OCI-LY1 (cell line): Measurements from ENCODE around the gene TMEM126B.
A peak's percentile ranks its signal among the peaks of the same experiment; 100 is the strongest.

Experiments used
- H2AFZ ChIP-seq: fragments of 200-600 bp; sonication (generic), shearing (Covaris generic); 2 replicates; pipeline ENCODE4 v1.6.0; 2014; ENCODE audit warnings: antibody characterized with exemption, mild to moderate bottlenecking, low read length
- H3F3A ChIP-seq: fragments of 200-600 bp; sonication (generic), shearing (Covaris generic); 2 replicates; pipeline ENCODE4 v1.6.0; 2014; ENCODE audit warnings: mild to moderate bottlenecking, antibody characterized with exemption, low read length, moderate library complexity; ENCODE audit not compliant: insufficient read depth
- H3K27ac ChIP-seq: fragments of 200-600 bp; sonication (generic); 2 replicates; pipeline ENCODE4 v1.5.1; 2014; ENCODE audit warnings: low read length, mixed run types, mild to moderate bottlenecking, low read depth; ENCODE audit not compliant: poor library complexity, severe bottlenecking
- H3K27me3 ChIP-seq: fragments of 200-600 bp; sonication (generic); 2 replicates; pipeline ENCODE4 v1.6.0; 2014; ENCODE audit warnings: antibody characterized with exemption, mild to moderate bottlenecking, low read length, moderate library complexity; ENCODE audit not compliant: insufficient read depth
- H3K36me3 ChIP-seq: fragments of 200-600 bp; sonication (generic); 2 replicates; pipeline ENCODE4 v1.6.1; 2014; ENCODE audit warnings: mild to moderate bottlenecking, antibody characterized with exemption, low read length, moderate library complexity, mixed read lengths; ENCODE audit not compliant: insufficient read depth
- H3K4me1 ChIP-seq: fragments of 200-600 bp; sonication (generic); 2 replicates; pipeline ENCODE4 v1.5.1; 2014; ENCODE audit warnings: mild to moderate bottlenecking, low read length, moderate library complexity; ENCODE audit not compliant: insufficient read depth, severe bottlenecking
- H3K4me2 ChIP-seq: fragments of 200-600 bp; sonication (generic), shearing (Covaris generic); 2 replicates; pipeline ENCODE4 v1.6.1; 2014; ENCODE audit warnings: low read length
- H3K4me3 ChIP-seq: fragments of 200-600 bp; sonication (generic); 2 replicates; pipeline ENCODE4 v1.5.1; 2014; ENCODE audit warnings: low read length, low read depth, mild to moderate bottlenecking, mixed read lengths; ENCODE audit not compliant: poor library complexity, severe bottlenecking
- H3K79me2 ChIP-seq: fragments of 200-600 bp; shearing (Covaris generic); 2 replicates; pipeline ENCODE4 v1.6.1; 2016; ENCODE audit warnings: mixed run types, low read length, mixed read lengths; ENCODE audit not compliant: insufficient read depth
- H3K9ac ChIP-seq: fragments of 200-600 bp; sonication (generic), shearing (Covaris generic); 2 replicates; pipeline ENCODE4 v1.6.1; 2014; ENCODE audit warnings: mild to moderate bottlenecking, low read length, mixed read lengths
- H3K9me2 ChIP-seq: fragments of 200-600 bp; sonication (generic), shearing (Covaris generic); 2 replicates; pipeline ENCODE4 v1.6.1; 2014; ENCODE audit warnings: low read depth, mild to moderate bottlenecking, low read length, mixed read lengths
- H3K9me3 ChIP-seq: fragments of 200-600 bp; shearing (Covaris generic); 2 replicates; pipeline ENCODE4 v1.6.1; 2014; ENCODE audit warnings: low read length, mixed read lengths
- H4K20me1 ChIP-seq: fragments of 200-600 bp; sonication (generic), shearing (Covaris generic); 2 replicates; pipeline ENCODE4 v1.6.0; 2016; ENCODE audit warnings: mild to moderate bottlenecking, low read length; ENCODE audit not compliant: insufficient read depth
- EZH2 ChIP-seq: fragments of 200-600 bp; sonication (generic), shearing (Covaris generic); IDR thresholded peaks from 2 replicates; pipeline ENCODE4 v1.8.0; 2017; ENCODE audit warnings: borderline replicate concordance, mixed run types, mild to moderate bottlenecking, antibody characterized with exemption, low read length, moderate library complexity, mixed read lengths
- TF ChIP-seq, protein P1 (sequence below): fragments of 200-600 bp; sonication (generic), shearing (Covaris generic); IDR thresholded peaks from 2 replicates; pipeline ENCODE4 v1.5.1; 2017; ENCODE audit warnings: mild to moderate bottlenecking, antibody characterized with exemption, low read length, moderate library complexity, mixed read lengths

TMEM126B gene

DNA sequence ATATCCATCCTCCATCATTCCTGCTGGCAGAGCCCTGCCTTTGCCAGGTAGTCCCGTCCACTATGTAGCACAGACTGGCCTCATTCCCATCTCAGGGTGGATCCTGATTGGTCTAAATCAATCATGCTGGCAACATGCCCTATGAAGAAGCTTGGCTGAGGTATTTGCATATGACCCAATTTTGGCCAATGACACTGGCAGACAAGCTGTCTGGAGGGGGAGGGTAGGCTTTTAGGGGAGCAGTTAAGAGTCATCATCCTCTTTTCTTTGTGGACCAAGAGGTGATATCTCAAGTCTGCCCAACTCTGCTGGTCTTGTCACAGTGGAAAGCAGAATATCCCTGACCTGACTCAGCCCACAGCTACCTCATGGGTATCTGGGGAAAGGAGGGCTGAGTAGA, 52.5 kb downstream of the TMEM126B start:
- no peak for TF ChIP-seq EZH2
- TF ChIP-seq, protein P1, sequence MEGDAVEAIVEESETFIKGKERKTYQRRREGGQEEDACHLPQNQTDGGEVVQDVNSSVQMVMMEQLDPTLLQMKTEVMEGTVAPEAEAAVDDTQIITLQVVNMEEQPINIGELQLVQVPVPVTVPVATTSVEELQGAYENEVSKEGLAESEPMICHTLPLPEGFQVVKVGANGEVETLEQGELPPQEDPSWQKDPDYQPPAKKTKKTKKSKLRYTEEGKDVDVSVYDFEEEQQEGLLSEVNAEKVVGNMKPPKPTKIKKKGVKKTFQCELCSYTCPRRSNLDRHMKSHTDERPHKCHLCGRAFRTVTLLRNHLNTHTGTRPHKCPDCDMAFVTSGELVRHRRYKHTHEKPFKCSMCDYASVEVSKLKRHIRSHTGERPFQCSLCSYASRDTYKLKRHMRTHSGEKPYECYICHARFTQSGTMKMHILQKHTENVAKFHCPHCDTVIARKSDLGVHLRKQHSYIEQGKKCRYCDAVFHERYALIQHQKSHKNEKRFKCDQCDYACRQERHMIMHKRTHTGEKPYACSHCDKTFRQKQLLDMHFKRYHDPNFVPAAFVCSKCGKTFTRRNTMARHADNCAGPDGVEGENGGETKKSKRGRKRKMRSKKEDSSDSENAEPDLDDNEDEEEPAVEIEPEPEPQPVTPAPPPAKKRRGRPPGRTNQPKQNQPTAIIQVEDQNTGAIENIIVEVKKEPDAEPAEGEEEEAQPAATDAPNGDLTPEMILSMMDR = no peak
- no peak overlapping the region for H3K27ac ChIP-seq
- H3K4me1 ChIP-seq = peaks cover 15% of the 10 kb centered on the region
- no peaks in the 10 kb centered on the region for H3F3A ChIP-seq
- no peaks in the 10 kb centered on the region for H3K9me3 ChIP-seq
- no peaks in the 10 kb centered on the region; the same call in 1 of the 2 replicates for H3K36me3 ChIP-seq
- H3K4me3 ChIP-seq = no peak overlapping the region
- no peaks in the 10 kb centered on the region for H3K9me2 ChIP-seq
- H3K4me2 ChIP-seq = no peak overlapping the region
- no peak overlapping the region for H2AFZ ChIP-seq
- no peaks in the 10 kb centered on the region for H3K27me3 ChIP-seq
- H3K9ac ChIP-seq = no peak overlapping the region
- H3K79me2 ChIP-seq = no peaks in the 10 kb centered on the region
- no peaks in the 10 kb centered on the region for H4K20me1 ChIP-seq

DNA sequence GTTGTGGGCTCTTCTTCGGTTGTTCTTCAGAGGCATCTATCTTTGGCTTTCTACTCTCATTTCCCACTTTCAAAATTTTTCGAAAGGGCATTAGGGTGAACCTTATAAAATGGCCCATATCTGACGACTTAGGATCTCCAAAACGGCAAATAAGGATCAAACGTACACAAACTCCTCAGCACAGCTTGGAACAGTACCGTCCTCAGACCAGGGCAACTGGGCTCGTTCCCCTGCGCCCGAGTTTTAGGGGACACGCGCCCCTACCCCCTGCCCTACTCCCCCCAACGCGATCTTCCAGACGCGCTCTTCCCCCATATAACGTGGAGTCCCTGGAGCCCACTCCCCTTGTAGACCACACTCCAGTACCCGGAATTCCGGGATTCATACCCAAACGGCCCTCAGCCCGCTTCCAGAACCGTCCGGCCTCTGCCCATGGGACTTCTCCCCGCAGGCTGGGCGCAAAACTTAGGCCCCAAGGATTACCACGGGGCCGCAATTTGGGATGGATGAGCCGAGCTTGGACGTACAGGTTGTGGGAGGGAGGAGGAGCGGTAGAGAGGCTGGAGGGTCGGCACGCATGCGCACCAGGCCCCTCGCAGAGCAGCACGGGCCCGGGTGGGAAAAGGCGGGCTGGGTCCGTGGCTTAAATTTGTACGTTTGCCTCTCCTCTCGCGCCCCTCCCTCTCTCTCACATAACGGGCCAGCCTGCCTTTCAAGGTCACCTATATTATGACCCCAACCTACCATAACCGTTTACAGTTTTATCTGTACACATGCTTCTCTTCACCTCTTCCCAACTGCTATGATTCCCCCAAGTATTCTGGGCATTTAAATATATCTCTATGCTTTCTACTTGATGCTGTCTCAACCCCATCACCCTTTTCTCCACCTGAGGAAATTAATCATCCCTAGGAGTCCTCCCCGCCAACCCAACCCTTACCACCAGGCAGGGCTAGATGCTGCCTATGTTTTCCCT, 54.2 kb downstream of the TMEM126B start:
- Histone ChIP-seq H3K36me3 (no peaks in the 10 kb centered on the region; the same call in 1 of the 2 replicates), H3K27ac (no peak overlapping the region), H3K4me2 (peak overlapping the region; percentile 88)

DNA sequence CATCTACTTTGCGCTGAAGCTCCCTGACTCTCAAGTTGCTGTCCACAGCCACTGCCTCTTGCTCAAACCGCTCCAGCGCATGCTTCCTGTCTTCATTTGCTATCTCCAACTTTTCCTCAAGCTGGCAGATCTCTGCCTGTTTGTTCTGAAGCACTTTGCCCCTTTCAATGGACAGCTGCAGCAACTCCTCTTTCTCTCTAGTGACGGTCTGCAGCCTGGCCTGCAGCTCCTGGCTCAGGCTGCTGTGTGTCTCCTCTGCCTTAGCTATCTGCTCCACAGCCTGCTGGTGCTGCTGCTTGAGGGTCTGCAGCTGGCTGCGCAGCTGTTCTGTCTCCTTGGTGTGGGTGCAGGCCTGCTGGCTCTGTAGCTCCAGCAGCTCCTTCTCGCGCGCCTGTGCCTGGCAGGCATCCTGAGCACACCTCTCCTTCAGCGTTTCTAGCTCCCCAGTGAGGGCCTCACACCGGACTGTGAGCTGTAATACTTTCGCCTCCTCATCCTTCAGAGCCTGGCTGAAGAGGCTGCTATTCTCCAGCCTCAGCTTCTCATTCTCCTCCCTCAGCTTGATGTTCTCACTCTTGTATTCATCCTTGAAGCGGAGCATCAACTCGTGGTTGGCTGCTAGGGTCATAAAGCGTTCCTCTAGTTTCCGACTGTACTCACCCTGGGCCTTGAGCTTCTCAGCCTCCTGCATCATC, 56.9 kb downstream of the TMEM126B start:
- Histone ChIP-seq H3K36me3 (no peaks in the 10 kb centered on the region; the same call in 1 of the 2 replicates), H3F3A (no peaks in the 10 kb centered on the region), H3K4me2 (no peak overlapping the region), H3K9me3 (no peaks in the 10 kb centered on the region), H3K79me2 (no peaks in the 10 kb centered on the region), H3K27ac (no peak overlapping the region), H3K4me1 (peaks cover 15% of the 10 kb centered on the region), H4K20me1 (no peaks in the 10 kb centered on the region), H3K27me3 (no peaks in the 10 kb centered on the region), H3K4me3 (no peak overlapping the region), H3K9ac (no peak overlapping the region), H3K9me2 (no peaks in the 10 kb centered on the region), H2AFZ (no peak overlapping the region)
- TF ChIP-seq, protein P1 = no peak
- no peak for TF ChIP-seq EZH2

More for the DNA sequence above, 54.2 kb downstream of the TMEM126B start:
- Histone ChIP-seq H3K27me3 (no peaks in the 10 kb centered on the region), H4K20me1 (no peaks in the 10 kb centered on the region), H3K79me2 (no peaks in the 10 kb centered on the region), H3K9me3 (no peaks in the 10 kb centered on the region), H3K4me1 (peaks cover 15% of the 10 kb centered on the region), H3K9me2 (no peaks in the 10 kb centered on the region), H3K9ac (peak overlapping the region; percentile 95), H3F3A (no peaks in the 10 kb centered on the region), H2AFZ (peak overlapping the region; percentile 95; the same call in 1 of the 2 replicates), H3K4me3 (peak overlapping the region; percentile 88)
- TF ChIP-seq, protein P1 = no peak
- TF ChIP-seq EZH2 = no peak
